H1 (cell line): ENCODE data around the gene ASCC1. TPM values are rescaled to one million over a fixed set of nuclear protein-coding genes. Genes with fewer than 3 reads are reported as not detected.

Experiments
- CTCF ChIA-PET: fragments of 300-600 bp; sonication (Branson Sonifier 250); formaldehyde crosslinking; loops from one replicate; lab custom pipeline; 2021; ENCODE audit not compliant: partially characterized antibody; lab: Charles Lee
- POLR2A ChIA-PET: fragments of 300-600 bp; sonication (Branson Sonifier 250); formaldehyde crosslinking; loops from one replicate; lab custom pipeline; 2021; ENCODE audit warnings: inconsistent platforms; ENCODE audit not compliant: partially characterized antibody; lab: Charles Lee
- DNase-seq, 2 experiments: peaks; one replicate each; pipeline versions ENCODE4 v3.0.0 to v3.0.0-alpha.2; 2010 to 2022; ENCODE audit warnings: low spot score in 2 of 2, low read depth in 1 of 2, mixed read lengths in 1 of 2
- FAIRE-seq: peaks from 2 replicates; lab custom pipeline; 2011; peaks lifted over from hg19 to GRCh38; lab: Jason Lieb, UNC
- H2AFZ ChIP-seq: 2 replicates; pipeline ENCODE4 v1.8.1; 2012; ENCODE audit warnings: low read length, inconsistent platforms
- H2AK5ac ChIP-seq: 2 replicates; pipeline ENCODE4 v1.6.1; 2013; ENCODE audit warnings: low read depth, low read length
- H2BK120ac ChIP-seq: replicated peaks from 2 replicates; pipeline ENCODE3; 2013; ENCODE audit warnings: low read depth, low read length, inconsistent platforms
- H2BK12ac ChIP-seq: 2 replicates; pipeline ENCODE4 v1.6.1; 2013; ENCODE audit warnings: low read depth, low read length
- H2BK15ac ChIP-seq: 2 replicates; pipeline ENCODE4 v1.6.1; 2013; ENCODE audit warnings: low read length
- H2BK20ac ChIP-seq: 2 replicates; pipeline ENCODE4 v1.6.1; 2013; ENCODE audit warnings: low read length
- H2BK5ac ChIP-seq: 2 replicates; pipeline ENCODE4 v1.6.1; 2013; ENCODE audit warnings: low read depth, low read length
- H3K14ac ChIP-seq: 2 replicates; pipeline ENCODE4 v1.6.1; 2013; ENCODE audit warnings: inconsistent platforms; ENCODE audit not compliant: insufficient read length
- H3K18ac ChIP-seq: 2 replicates; pipeline ENCODE4 v1.6.1; 2013; ENCODE audit warnings: low read length; ENCODE audit errors: extremely low read depth
- H3K23ac ChIP-seq: 2 replicates; pipeline ENCODE4 v1.6.1; 2013; ENCODE audit warnings: inconsistent platforms; ENCODE audit not compliant: insufficient read length
- H3K23me2 ChIP-seq: 2 replicates; pipeline ENCODE4 v1.6.1; 2013; ENCODE audit warnings: low read depth, low read length
- H3K27ac ChIP-seq: 2 replicates; pipeline ENCODE4 v1.6.1; 2011; ENCODE audit warnings: low read depth, low read length, inconsistent platforms
- H3K27me3 ChIP-seq, 4 experiments: replicated peaks in 1 of 4; 1 replicate in 1 of 4; 2 replicates in 3 of 4; pipeline versions ENCODE4 v1.6.1 to v1.8.1; 2011 to 2013; ENCODE audit warnings: low read length in 3 of 4, mild to moderate bottlenecking in 3 of 4, inconsistent platforms in 2 of 4, mixed read lengths in 2 of 4, moderate library complexity in 1 of 4; ENCODE audit not compliant: control insufficient read depth in 3 of 4, insufficient read depth in 3 of 4; ENCODE audit errors: extremely low read depth in 1 of 4
- H3K36me3 ChIP-seq, 4 experiments: 2 replicates each; pipeline versions ENCODE4 v1.6.1 to v1.8.1; 2011 to 2013; ENCODE audit warnings: mild to moderate bottlenecking in 4 of 4, low read length in 3 of 4, moderate library complexity in 2 of 4, control low read depth in 1 of 4, inconsistent platforms in 1 of 4; ENCODE audit not compliant: insufficient read depth in 4 of 4, control insufficient read depth in 2 of 4
- H3K4ac ChIP-seq: replicated peaks from 2 replicates; pipeline ENCODE3; 2013; ENCODE audit warnings: low read length, low read depth, mixed read lengths, inconsistent platforms; ENCODE audit not compliant: insufficient read length
- H3K4me1 ChIP-seq, 4 experiments: replicated peaks in 1 of 4; 1 replicate in 1 of 4; 2 replicates in 3 of 4; pipeline versions ENCODE4 v1.6.1 to v1.8.1; 2011 to 2013; ENCODE audit warnings: low read length in 3 of 4, inconsistent platforms in 2 of 4, mixed read lengths in 1 of 4; ENCODE audit not compliant: insufficient read depth in 4 of 4, control insufficient read depth in 3 of 4
- H3K4me2 ChIP-seq, 2 experiments: 2 replicates each; pipeline versions ENCODE4 v1.6.1 to v1.8.1; 2011 to 2013; ENCODE audit warnings: low read depth in 2 of 2, low read length in 2 of 2, control low read depth in 1 of 2, inconsistent platforms in 1 of 2, mild to moderate bottlenecking in 1 of 2; ENCODE audit not compliant: insufficient read depth in 1 of 2
- H3K4me3 ChIP-seq, 4 experiments: fragments of 200-600, 300-600 bp in 1 of 4; sonication (generic), shearing (Covaris generic), sonication (Bioruptor Twin) in 1 of 4; 2 replicates each; pipeline versions ENCODE4 v1.5.1 to v1.8.1; 2011 to 2016; ENCODE audit warnings: low read length in 4 of 4, low read depth in 3 of 4, control low read depth in 2 of 4, inconsistent platforms in 2 of 4, mild to moderate bottlenecking in 2 of 4, mixed read lengths in 1 of 4, moderate library complexity in 1 of 4; ENCODE audit not compliant: insufficient read depth in 2 of 4; ENCODE audit errors: extremely low read depth in 1 of 4
- H3K56ac ChIP-seq: replicated peaks from 2 replicates; pipeline ENCODE3; 2013; ENCODE audit warnings: low read depth, mild to moderate bottlenecking, mixed read lengths, low read length, inconsistent platforms; ENCODE audit not compliant: insufficient read length
- H3K79me1 ChIP-seq: 2 replicates; pipeline ENCODE4 v1.6.1; 2013; ENCODE audit warnings: low read depth, low read length, control low read depth
- H3K79me2 ChIP-seq, 2 experiments: 2 replicates each; pipeline versions ENCODE4 v1.6.1 to v1.8.1; 2012 to 2013; ENCODE audit warnings: low read length in 2 of 2, mild to moderate bottlenecking in 2 of 2, inconsistent platforms in 1 of 2; ENCODE audit not compliant: insufficient read depth in 2 of 2, control insufficient read depth in 1 of 2
- H3K9ac ChIP-seq, 4 experiments: replicated peaks in 1 of 4; 1 replicate in 1 of 4; 2 replicates in 3 of 4; pipeline versions ENCODE4 v1.6.1 to v1.8.1; 2011 to 2013; ENCODE audit warnings: low read depth in 3 of 4, low read length in 3 of 4, control low read depth in 2 of 4, mild to moderate bottlenecking in 2 of 4, moderate library complexity in 2 of 4, inconsistent platforms in 1 of 4; ENCODE audit errors: extremely low read depth in 1 of 4
- H3K9me3 ChIP-seq, 2 experiments: 2 replicates each; pipeline versions ENCODE4 v1.6.1 to v1.8.1; 2012 to 2013; ENCODE audit warnings: mild to moderate bottlenecking in 2 of 2, moderate library complexity in 2 of 2, control low read depth in 1 of 2, inconsistent platforms in 1 of 2, low read depth in 1 of 2, low read length in 1 of 2, mixed read lengths in 1 of 2; ENCODE audit not compliant: insufficient read depth in 2 of 2
- H4K20me1 ChIP-seq, 2 experiments: replicated peaks in 1 of 2; 2 replicates each; pipeline versions ENCODE3 to v1.8.1; 2011 to 2013; ENCODE audit warnings: inconsistent platforms in 2 of 2, low read length in 2 of 2, mild to moderate bottlenecking in 1 of 2; ENCODE audit not compliant: insufficient read depth in 2 of 2, control insufficient read depth in 1 of 2
- H4K5ac ChIP-seq: 2 replicates; pipeline ENCODE4 v1.6.1; 2013; ENCODE audit warnings: low read length, low read depth, mixed read lengths, inconsistent platforms; ENCODE audit not compliant: insufficient read length
- H4K8ac ChIP-seq: 2 replicates; pipeline ENCODE4 v1.8.0; 2013; ENCODE audit warnings: mild to moderate bottlenecking, moderate library complexity, low read length, inconsistent platforms; ENCODE audit not compliant: insufficient read depth; ENCODE audit errors: extremely low read depth
- H4K91ac ChIP-seq: replicated peaks from 2 replicates; pipeline ENCODE3; 2013; ENCODE audit warnings: low read length, mixed read lengths, inconsistent platforms; ENCODE audit not compliant: insufficient read length
- BCL11A ChIP-seq, 2 experiments: IDR thresholded peaks; one replicate each; pipeline ENCODE4 v1.6.1; 2011; ENCODE audit warnings: low read depth in 2 of 2, low read length in 2 of 2, mild to moderate bottlenecking in 2 of 2
- BRCA1 ChIP-seq: IDR thresholded peaks from 2 replicates; pipeline ENCODE4 v1.6.1; 2012; ENCODE audit warnings: low read depth, low read length, improper control_type of control experiment
- POLR2AphosphoS5 ChIP-seq: IDR thresholded peaks from 2 replicates; pipeline ENCODE4 v1.6.1; 2011; ENCODE audit warnings: low read depth, low read length
- SAP30 ChIP-seq: fragments of 300-600 bp; sonication (generic); IDR thresholded peaks from 2 replicates; pipeline ENCODE4 v1.7.1; 2012; ENCODE audit warnings: low read length, moderate library complexity, mild to moderate bottlenecking, inconsistent platforms; ENCODE audit not compliant: insufficient read depth, insufficient replicate concordance
- WGBS, 2 experiments: shearing (Covaris generic) in 1 of 2; methylation state at CpG; one replicate each; pipeline versions ENCODE4 v1.1.6 to v1.1.7; 2013 to 2015; ENCODE audit warnings: low lambda C conversion rate in 2 of 2, mixed read lengths in 2 of 2, inconsistent platforms in 1 of 2, low coverage in 1 of 2, missing lambda C conversion rate in 1 of 2; ENCODE audit not compliant: insufficient replicate concordance in 2 of 2, insufficient coverage in 1 of 2, insufficient read length in 1 of 2; ENCODE audit errors: extremely low coverage in 1 of 2, missing lambda C conversion rate in 1 of 2; 5-methylcytosine and 5-hydroxymethylcytosine counted together
- polyA plus RNA-seq, 7 experiments: library from polyadenylated mRNA; depleted of rRNA in 3 of 7; stranded (reverse) in 5 of 7; unstranded in 2 of 7; fragments of >200 nt in 5 of 7; fragments of 200-250 nt in 2 of 7; gene quantifications; 1 replicate in 5 of 7; 2 replicates in 1 of 7; 4 replicates in 1 of 7; pipeline versions ENCODE4 v1.2.1 to v1.2.3, GENCODE V29; 2011 to 2013; ENCODE audit warnings: missing spikeins in 2 of 7, mixed read lengths in 2 of 7
- total RNA-seq: library from RNA; stranded (reverse); fragmentation: NEBNext Ultra II Directional; extraction: Animal tissue kit (Norgen Biotek cat#: 25700); gene quantifications from 2 replicates; pipeline ENCODE4 v1.2.1, GENCODE V29; 2021

Gene ASCC1
- total and polyA plus RNA-seq, 2 of the 8 experiments (the other 6 are each of a cell fraction or from before 2014, with no cell fraction given), result 25.6 to 35.8 TPM

DNA sequence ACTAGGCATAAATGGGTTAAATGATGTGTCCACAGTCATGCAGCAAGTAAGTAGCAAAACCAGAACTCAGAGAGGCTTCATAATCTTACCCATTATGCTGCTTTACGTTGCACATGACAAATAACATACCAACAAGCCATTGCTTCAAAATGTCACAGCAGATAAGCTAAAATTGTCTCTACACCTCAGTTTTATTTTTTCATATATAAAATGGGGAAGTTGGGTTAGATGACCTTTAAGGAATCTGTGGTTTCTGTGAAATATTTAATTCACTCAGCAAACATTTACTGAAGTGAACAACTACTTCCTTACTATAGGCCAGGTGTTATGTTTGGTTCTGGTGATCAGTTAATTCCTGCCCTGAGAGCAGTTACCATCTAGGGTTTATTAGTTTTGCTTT is 2.2 kb upstream of the ASCC1 start:
- ChIA-PET POLR2A (interaction anchor here (0.8 to 1.9 kb wide), 5 partner anchors 10 to 113 kb away, joined by 3 to 13 read pairs (median 4); partner anchors contain the start of gene DDIT4), CTCF (interaction anchor here (2.1 to 5.0 kb wide), 2 partner anchors 11 to 92 kb away, joined by 8 to 39 read pairs; no protein-coding TSS in a partner anchor)
- Histone ChIP-seq H4K20me1 (no peaks in the 10 kb centered on the region), H3K79me1 (peaks cover 3% of the 10 kb centered on the region; the same call in 1 of the 2 replicates), H3K23ac (no peak overlapping the region), H3K27ac (no peak overlapping the region), H3K14ac (no peak overlapping the region), H3K18ac (no peak overlapping the region), H3K56ac (no peak overlapping the region), H3K27me3 (no peaks in the 10 kb centered on the region), H3K79me2 (peaks cover 6 to 42% of the 10 kb centered on the region in 2 experiments), H4K5ac (no peak overlapping the region), H3K36me3 (peaks cover 2 to 11% (median 5%) of the 10 kb centered on the region in 4 experiments; a peak in 4 of 8 replicates), H2AFZ (no peak overlapping the region), H3K4ac (no peak overlapping the region), H2BK12ac (no peak overlapping the region), H3K9ac (no peak overlapping the region), H3K4me2 (no peak overlapping the region), H2BK5ac (no peak overlapping the region), H3K4me1 (peaks cover 0 to 7% (median 3%) of the 10 kb centered on the region in 4 experiments; a peak in 3 of 7 replicates), H3K23me2 (peaks cover 2% of the 10 kb centered on the region; the same call in 1 of the 2 replicates), H3K4me3 (no peak overlapping the region), H2BK15ac (no peak overlapping the region), H4K91ac (no peak overlapping the region), H3K9me3 (no peaks in the 10 kb centered on the region), H2BK120ac (no peak overlapping the region), H4K8ac (no peak overlapping the region), H2BK20ac (no peak overlapping the region), H2AK5ac (no peak overlapping the region)
- FAIRE-seq (no peak), DNase-seq (no peak)
- TF ChIP-seq POLR2AphosphoS5 (no peak), BRCA1 (no peak), SAP30 (no peak), BCL11A (IDR thresholded peaks at IDR 0.05; ENCODE audit: low read depth in 2 of 2, low read length in 2 of 2) (no peak)
- WGBS, 2 experiments, result 96% methylated on average over 1 of the region's 1 CpG; no CpG with 5 or more reads in 1 of the 2 experiments
